GDM1 (cell line): ENCODE results near the gene GDF10.

ENCODE experiments used
- DNase-seq: peaks from one replicate; lab custom pipeline; 2025; lab: John Stamatoyannopoulos, UW

GDF10 gene

DNA sequence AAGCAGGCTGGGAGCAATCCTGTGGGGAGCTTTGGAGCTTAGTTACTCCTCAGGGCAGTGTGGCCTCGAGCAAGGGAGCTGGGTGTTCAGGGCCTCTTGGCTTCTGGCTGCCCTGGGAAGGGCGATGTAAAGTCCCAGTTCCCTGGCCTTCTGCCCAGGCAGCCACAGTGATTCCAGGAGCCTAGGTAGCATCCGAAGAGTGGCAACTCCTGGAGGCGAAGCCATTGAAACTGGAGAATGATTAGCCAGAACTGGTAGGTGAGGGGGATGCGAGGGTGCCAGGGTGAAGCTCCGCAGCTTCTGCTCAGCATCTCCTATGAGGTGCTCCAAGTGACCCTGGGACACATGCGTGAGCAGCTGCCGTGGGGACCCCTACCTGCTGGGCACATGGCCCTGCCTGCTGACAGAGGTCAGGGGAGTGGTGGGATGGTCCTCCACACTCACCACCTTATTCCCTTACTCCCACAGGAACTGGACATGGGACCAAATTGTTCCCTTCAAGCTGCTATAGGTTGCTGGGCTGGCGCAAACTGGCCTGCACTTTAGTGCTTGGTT is 14.5 kb downstream of the GDF10 start:
- DNase-seq, result no peak

DNA sequence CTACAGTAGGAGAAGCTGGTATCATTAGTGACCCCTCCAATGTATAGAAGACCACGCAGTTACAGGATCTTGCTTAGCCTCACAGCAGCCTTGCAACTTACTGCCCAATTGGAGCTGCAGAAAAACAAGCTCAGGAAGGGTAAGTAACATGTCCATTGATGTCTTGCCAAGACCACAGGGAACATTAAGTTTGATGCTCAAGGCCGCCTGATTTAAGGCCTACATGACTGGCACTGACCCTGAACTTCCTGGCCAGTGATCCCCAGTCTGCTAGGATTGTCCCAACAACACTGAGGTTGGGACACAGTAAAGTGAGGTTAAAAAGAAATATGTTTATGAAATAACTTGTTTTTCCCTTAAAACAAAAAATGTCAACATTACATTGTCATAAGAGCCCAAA is 15.4 kb downstream of the GDF10 start:
- DNase-seq, result no peak

DNA sequence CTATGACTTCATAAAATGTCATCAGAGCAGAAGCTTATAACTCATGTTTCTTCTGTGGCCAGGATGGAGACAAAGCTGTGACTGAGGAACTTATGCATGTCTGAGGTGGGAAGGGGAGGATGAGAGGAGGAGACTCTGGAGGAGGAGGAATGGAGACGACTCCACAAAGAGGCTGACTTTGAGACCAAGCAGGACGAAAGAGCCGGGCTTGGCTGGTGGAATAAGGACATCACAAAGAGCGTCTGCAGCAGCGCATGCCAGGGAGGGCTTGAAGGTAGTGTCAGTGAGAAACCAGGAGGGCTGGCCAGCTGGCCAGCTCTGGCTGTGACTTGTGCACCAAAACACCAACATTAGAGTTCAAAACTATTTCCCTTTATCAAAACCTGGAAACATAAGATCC is 16.1 kb downstream of the GDF10 start:
- no peak for DNase-seq

DNA sequence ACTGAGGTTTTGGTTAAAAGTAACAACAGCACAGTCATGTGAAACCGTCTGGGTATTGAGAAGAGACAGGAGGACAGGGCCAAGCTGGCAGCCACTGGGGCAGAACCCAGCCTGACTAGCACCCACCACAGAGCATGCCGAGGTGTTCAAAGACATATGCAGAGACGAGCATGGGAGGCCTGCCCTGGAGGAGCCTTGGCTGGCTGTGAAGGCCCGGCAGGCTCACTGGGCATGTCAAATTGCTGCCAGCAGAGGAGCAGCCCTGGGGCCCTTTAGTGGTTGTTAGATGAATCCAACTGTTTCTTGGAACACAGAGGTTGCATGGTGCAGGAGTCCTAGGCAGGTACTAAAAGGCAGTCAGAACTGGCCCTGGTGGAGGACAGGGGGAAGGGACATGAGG is 17.3 kb downstream of the GDF10 start:
- no peak for DNase-seq

DNA sequence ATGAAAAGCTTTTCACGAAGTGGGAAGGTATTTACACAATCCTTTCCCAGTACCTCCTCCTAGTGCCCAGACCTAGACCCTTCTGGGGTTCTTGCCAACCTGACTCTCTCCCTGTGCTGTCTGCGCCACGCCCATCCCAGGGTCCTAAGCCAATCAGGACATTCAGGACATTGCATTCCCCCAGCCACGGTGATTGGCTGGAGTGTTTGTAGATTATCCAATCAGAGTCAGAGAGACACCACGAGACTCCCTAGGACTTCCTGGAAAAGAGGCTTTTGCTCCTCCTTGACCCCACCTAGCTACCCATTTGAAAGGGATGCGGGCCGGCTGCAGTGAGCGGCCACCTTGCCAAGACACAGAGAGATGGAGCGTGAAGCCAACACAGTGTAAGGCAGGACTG is 18.7 kb downstream of the GDF10 start:
- no peak for DNase-seq

DNA sequence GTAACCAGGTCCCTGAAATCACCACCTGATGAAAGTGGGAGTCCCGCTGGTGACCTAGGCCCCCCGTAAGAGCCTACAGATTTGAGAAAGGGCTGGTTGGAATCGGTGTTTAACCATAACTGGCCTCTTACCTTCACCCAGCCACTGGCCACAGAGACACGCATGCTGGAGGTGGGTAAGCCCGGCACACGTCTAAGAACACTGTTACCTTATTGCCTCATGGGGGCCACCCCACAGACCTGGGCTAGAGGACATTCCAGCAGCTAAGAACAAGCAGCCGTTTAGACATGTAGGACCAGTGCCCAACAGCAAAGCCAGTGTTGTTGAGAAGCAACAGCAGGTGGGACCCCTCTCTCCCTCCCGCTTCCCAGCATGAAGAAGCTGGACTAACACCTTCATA is 19.8 kb downstream of the GDF10 start:
- no peak for DNase-seq

DNA sequence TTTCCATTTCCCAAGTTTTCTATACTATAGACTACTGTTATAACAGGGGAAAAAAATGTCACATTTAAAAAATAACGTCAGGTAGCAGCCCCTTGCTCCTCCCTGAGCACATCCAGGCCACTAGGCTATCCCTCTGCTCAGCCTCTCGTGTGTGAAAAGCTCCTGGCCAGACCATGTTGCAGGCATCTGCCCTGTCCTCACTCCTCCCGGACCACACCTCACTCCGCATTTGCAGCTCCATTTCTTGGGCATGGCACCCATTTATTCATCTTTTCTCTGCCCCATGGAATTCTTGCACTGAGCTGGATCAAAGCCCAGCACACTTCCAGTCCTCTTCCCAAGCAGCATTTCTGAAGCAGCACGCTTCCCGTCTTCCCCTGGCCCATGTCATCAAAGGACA is 20.8 kb downstream of the GDF10 start:
- DNase-seq, result no peak

DNA sequence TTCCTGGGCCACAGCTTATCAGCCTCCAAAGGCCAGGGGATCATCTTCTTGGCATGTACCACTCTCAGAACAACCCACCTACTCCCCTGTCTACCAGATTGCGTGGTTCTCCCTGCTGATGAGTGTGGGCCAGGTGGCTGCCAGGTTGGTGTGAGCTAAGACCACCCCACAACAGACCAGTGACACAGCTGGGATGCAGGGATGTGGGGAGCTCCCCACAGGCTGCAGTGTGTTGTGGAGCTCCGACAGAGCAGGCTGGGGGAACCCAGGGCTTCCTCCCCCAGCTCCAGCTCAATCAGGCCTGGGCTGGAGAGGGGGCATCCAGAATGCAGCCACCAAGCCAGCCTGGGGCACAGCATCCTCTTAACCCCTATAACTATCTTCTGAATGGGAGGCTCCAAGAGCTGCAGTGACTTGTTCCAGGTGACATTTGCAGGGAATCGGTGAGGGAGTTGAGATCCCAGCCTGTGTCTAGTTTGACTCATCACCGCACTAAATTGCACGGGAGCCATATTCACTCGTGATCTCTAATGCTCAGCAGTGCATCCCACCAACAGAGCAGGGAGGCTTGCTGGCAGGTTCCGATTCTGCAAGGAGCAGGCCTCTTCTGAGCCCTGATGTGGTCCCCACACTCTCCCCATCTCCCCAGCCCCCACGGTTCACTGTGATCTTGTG is 21.7 kb downstream of the GDF10 start:
- DNase-seq, result no peak

DNA sequence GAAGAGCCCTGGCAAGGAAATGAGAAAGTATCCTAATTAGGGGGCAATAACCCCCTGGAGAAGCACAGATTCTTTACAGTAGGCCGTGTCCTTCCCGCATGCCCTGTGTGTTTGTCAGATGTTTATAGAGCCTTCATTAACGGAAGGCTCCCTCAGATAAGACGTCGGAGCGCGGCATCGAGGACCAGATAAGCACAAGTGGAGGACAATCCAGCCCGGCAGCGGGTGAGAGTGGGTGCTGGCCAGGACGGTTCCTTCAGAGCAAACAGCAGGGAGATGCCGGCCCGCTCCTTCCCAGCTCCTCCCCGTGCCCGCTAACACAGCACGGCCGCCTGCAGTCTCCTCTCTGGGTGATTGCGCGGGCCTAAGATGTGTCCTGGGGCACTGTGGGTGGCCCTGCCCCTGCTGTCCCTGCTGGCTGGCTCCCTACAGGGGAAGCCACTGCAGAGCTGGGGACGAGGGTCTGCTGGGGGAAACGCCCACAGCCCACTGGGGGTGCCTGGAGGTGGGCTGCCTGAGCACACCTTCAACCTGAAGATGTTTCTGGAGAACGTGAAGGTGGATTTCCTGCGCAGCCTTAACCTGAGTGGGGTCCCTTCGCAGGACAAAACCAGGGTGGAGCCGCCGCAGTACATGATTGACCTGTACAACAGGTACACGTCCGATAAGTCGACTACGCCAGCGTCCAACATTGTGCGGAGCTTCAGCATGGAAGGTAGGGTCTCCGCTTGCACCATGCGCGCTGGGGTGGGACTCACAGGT is 22.5 kb downstream of the GDF10 start, which contains the start of gene GDF2:
Gene GDF2 (plus strand): TSS at position 155 of the 762 bp plus-strand sequence. CDS start 215 bp downstream, at position 370.
- DNase-seq, result no peak

DNA sequence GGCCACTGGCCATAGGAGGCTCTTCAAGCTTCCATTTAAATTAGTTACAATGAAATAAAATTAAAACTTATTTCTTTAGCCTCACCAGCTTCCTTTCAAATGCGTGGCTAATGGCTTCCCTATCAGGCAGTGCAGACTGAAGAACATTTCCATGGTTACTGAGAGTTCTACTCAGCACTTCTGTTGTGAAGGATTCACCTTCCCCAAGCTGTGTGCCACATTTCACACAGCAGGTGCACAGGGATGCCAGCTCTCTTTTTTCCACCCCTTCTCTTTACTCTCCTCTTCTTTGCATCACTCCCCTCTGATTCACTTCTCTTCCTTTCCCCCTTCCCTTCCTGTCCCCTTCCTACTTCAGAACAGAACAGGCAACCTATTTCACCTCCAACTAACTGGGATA is 23.1 kb downstream of the GDF10 start:
- no peak for DNase-seq

DNA sequence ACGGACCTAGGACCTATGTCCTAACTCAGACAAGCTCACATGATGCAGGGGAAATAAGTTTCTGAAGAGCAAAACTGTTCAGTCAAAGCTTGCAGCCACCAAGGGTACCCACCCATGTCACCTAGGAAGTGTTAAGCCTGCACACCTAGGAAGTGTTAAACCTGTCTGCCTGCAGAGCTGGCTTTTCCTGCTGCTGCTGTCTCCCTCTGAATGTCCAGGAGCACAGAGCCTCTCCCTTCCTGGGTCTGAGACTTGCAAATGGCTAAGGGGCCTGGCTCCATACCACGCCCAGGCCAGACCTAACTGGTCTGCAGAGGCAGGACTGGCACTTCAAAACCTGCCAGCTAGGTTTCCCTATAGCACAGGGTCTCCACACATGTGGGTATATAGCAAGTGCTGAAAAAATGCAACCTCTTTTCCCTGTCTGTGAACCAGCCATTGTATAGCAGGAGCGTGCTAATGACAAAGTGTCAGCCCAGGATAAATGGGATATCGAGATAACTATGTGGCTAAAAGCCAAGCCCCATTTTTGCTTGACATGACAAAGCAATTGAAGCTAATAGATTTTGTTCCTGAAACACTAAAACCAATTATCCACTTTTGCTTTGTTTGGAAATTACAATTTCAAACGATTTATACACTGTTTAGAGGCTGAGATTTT is 23.8 kb downstream of the GDF10 start:
- no peak for DNase-seq

DNA sequence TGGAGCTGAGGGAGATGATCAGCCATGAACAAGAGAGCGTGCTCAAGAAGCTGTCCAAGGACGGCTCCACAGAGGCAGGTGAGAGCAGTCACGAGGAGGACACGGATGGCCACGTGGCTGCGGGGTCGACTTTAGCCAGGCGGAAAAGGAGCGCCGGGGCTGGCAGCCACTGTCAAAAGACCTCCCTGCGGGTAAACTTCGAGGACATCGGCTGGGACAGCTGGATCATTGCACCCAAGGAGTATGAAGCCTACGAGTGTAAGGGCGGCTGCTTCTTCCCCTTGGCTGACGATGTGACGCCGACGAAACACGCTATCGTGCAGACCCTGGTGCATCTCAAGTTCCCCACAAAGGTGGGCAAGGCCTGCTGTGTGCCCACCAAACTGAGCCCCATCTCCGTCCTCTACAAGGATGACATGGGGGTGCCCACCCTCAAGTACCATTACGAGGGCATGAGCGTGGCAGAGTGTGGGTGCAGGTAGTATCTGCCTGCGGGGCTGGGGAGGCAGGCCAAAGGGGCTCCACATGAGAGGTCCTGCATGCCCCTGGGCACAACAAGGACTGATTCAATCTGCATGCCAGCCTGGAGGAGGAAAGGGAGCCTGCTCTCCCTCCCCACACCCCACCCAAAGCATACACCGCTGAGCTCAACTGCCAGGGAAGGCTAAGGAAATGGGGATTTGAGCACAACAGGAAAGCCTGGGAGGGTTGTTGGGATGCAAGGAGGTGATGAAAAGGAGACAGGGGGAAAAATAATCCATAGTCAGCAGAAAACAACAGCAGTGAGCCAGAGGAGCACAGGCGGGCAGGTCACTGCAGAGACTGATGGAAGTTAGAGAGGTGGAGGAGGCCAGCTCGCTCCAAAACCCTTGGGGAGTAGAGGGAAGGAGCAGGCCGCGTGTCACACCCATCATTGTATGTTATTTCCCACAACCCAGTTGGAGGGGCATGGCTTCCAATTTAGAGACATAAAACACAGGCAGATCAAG is 25.6 kb downstream of the GDF10 start:
- no peak for DNase-seq

DNA sequence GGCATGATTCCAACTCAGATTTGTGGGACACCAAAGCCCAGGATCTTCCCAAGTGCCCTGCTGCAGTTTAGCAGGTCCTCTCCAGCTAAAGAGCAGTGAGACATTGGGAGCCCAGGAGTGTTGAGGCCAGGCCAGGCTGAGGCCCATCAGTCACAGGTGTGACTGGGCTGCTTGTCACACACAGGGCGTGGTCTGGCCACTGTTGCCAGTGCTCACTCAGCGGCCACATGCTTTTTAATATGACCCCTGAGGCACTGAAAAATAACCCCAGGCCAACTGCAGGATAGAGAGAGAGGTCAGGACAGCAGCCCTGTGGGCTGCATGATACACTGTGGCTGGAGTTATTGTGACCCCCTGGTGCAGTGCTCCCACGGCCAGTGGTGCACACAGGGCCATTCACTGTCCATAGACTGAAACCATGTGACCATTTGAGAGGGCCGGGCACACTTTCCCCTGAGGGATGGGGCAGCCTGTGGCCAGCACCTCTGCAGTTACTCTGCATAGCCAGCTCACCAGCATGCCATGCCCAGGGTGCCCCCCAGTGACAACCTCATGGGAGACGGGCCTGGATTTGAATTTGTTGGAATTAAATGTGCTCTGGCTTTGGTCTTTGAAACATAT is 26.4 kb downstream of the GDF10 start:
- DNase-seq, result no peak

DNA sequence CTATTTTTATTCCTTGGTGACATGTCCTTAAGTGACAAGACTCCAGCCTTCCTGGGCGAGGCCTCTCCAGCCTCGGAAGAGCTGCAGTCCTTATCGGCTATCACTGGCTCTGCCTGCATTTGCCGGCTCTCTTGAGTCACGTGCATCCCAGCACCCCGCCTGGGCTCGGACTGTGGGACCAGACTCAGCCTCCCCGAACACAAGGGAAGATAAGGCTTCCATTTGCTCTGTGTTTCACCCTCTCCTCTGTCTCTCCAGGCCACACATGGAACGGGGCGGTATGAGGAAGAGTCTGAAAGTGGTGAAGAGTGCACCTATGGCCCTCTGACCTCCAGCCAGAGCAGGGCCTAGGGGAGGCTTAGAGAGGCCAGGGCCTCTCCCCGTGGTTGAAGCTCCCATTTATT is 26.9 kb downstream of the GDF10 start:
- no peak for DNase-seq

DNA sequence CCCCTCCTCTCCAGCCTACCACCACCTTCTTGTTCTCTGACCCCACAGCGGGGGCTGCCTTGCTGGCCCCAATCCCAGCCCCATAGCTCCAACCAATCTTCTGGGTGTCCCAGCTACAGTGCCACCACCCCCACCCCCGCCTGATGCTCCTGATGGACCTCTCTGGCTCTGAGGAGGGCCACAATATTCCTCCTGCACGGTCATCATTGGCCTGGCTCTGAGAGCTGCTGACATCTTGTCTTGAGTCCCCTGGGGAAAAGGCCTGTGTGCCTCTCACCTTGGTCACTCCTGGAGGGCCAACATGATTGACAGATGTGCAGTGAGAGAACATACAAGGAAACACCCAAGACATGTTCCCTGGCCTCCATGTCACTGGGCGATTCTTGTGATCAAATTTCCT is 29.9 kb downstream of the GDF10 start:
- no peak for DNase-seq

DNA sequence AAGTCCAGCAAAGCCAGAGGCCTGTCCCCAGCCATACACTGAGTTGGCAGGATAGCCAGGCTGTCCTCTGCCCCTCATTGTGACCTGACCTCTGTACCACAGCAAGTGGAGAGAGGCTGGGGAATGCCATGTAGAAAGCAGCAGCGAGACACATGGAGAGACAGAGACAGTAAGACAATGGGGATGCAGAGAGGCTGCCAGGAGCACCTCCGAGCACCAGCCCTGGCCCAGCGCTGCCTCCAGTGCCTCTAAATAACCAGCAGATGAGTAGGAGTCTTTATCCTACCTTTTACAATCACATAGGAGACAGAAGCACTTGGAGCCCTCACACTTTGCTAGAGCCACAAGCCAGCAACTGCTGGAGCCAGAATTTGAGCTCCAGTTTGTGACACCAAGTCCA is 30.4 kb downstream of the GDF10 start:
- no peak for DNase-seq

DNA sequence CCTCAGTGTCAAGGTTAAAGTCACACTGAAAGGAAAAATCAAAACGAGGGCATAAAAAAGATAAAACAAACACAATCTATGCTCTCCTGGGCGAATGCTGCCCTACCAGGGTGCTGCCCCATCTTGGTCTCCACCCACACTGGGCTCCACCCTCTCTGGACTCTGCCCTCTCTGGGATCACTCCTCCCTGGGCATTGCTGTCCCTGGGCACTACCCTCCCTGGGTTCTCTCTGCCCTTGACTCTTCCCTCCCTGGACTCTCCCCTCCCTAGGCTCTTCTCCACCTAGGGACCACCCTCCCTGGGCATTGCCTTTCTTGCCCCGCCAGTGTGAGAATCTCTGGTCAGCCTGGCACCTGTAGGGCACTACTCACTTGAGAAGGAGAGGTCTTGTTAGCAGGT is 30.8 kb downstream of the GDF10 start:
- no peak for DNase-seq

DNA sequence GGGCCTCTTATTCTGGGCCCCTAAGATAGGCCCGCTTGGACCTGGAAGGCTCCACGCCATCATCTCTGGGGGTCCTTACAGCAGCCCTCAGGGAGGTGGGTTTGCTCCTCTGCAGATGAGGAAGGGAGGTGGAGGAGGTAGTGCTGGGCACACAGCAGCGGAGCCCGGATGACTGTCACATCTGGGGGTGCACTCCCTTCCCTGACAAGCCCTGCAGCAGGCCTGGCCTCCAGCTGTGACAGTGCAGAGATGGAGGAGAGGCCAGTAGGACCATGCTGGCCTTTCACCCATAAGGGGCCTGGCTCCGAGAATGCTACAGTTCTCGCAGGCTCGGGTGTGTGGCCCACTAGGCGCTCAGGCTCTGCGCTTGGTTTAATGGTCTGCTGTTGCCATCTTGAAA is 31.5 kb downstream of the GDF10 start:
- no peak for DNase-seq

DNA sequence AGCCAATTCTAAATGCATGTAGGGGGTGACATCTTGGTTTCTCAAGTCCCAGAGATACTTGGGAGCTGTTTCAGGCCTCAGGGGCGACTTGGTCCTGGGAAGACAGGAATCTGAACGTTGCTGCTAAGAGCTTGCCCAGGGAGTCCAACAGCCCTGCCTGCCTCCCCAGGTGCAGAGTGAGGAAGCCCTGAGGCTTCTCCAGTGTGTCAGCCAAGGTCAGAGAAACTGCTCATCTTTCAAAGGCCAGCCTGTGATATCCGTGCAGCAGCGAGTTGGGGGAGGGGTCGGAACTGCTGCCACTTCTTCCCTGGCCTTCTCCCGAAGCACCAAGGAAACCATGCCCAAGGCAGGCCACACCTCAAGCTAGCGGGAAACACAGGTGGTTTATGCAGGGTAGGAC is 32.0 kb downstream of the GDF10 start:
- DNase-seq, result no peak

DNA sequence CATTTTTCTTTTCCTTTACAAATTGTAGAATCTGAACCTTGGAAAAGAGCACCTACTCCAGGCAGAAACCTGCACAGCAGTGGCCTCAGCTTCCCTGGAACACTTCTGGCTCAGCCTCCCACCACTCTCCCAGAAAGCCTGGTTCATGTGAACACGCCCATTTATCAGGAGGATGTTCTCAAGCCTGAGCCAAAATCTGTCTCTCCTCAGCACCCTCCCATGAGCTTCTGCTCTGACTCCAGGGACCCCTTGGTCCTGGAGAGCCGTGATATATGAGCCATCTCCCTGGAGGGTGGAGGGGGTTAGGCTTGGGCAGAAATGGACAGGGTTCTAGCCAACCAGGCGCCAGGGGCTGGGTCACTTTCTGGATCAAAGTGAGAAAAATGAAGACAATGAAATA is 32.4 kb downstream of the GDF10 start:
- no peak for DNase-seq

DNA sequence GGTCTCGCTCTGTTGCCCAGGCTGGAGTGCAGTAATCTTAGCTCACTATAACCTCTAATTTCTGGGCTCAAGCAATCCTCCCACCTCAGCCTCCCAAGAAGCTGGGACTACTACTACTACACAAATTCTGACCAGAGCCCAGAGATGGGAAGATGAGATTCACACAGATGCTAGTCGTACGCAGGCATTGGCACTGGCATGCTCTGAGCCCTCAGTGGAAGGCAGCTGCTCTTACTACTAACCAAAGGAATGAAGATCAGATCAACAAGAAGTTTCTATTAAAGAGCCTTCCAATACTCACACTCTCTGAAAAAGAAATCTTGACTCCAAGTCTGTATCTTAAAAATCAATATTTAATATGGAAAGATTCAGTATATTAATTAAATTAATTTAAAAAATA is 32.9 kb downstream of the GDF10 start:
- no peak for DNase-seq
